HL-60 (cell line): ENCODE data around the gene TTI1.

ENCODE experiments used
- DNase-seq, 2 experiments: peaks; one replicate each; pipeline ENCODE4 v3.0.0-alpha.2; 2010 to 2020; ENCODE audit warnings: low read depth in 1 of 2, low spot score in 1 of 2
- H3K27ac ChIP-seq: fragments of 250-450 bp; sonication (Bioruptor Pico); replicated peaks from 2 replicates; pipeline ENCODE4 v1.5.1; 2020; ENCODE audit warnings: mild to moderate bottlenecking, moderate library complexity
- H3K27me3 ChIP-seq: fragments of 250-450 bp; sonication (Bioruptor Pico); 2 replicates; pipeline ENCODE4 v1.5.1; 2021; ENCODE audit warnings: mild to moderate bottlenecking, moderate library complexity; ENCODE audit not compliant: insufficient read depth, poor library complexity, severe bottlenecking
- H3K4me3 ChIP-seq: replicated peaks from 2 replicates; pipeline ENCODE4 v1.5.1; 2011; ENCODE audit warnings: mild to moderate bottlenecking, control low read depth, low read length; ENCODE audit not compliant: insufficient read depth
- CTCF ChIP-seq: IDR thresholded peaks from one replicate; pipeline ENCODE4 v1.5.1; 2011; ENCODE audit warnings: low read length, control low read depth, inconsistent platforms; ENCODE audit not compliant: insufficient read depth
- GABPA ChIP-seq: IDR thresholded peaks from 2 replicates; pipeline ENCODE4 v1.6.1; 2012; ENCODE audit warnings: low read depth
- POLR2AphosphoS5 ChIP-seq: IDR thresholded peaks from 2 replicates; pipeline ENCODE4 v1.6.1; 2012; ENCODE audit warnings: low read depth
- REST ChIP-seq: IDR thresholded peaks from 2 replicates; pipeline ENCODE4 v1.6.1; 2012; ENCODE audit warnings: low read depth; ENCODE audit not compliant: insufficient replicate concordance
- SPI1 ChIP-seq: IDR thresholded peaks from 2 replicates; pipeline ENCODE4 v1.6.1; 2012; ENCODE audit warnings: low read depth, mild to moderate bottlenecking, borderline replicate concordance

Gene TTI1

GRCh38 chr20:38052870-38053269 is 19.6 kb upstream of the TTI1 start:
- Histone ChIP-seq H3K27me3 (no peaks in the 10 kb centered on the region), H3K4me3 (no peak overlapping the region), H3K27ac (no peak overlapping the region)
- TF ChIP-seq GABPA (no peak), CTCF (no peak), SPI1 (no peak), REST (no peak), POLR2AphosphoS5 (no peak)
- no peak for DNase-seq

- Histone ChIP-seq H3K27ac (no peak overlapping the region), H3K27me3 (no peaks in the 10 kb centered on the region), H3K4me3 (no peak overlapping the region)
- no peak for DNase-seq
- TF ChIP-seq CTCF: no peak
- no peak for TF ChIP-seq SPI1
- TF ChIP-seq GABPA: no peak
- no peak for TF ChIP-seq REST
- no peak for TF ChIP-seq POLR2AphosphoS5
Measured at GRCh38 chr20:38050686-38051085, 17.4 kb upstream of the TTI1 start.

- no peak for DNase-seq
- H3K27ac ChIP-seq: no peak overlapping the region
- TF ChIP-seq REST (no peak), CTCF (no peak)
Measured at GRCh38 chr20:38049800-38050199, 16.5 kb upstream of the TTI1 start.

More at GRCh38 chr20:38049800-38050199, 16.5 kb upstream of the TTI1 start:
- H3K4me3 ChIP-seq: no peak overlapping the region
- H3K27me3 ChIP-seq: no peaks in the 10 kb centered on the region
